ENCODE measurements around the gene SRSF5.

GRCh38 chr14:69784942-69785341 lies 18.0 kb downstream of the SRSF5 start:
- no peak for TF ChIP-seq CTCF (IDR thresholded peaks at IDR 0.05; ENCODE audit: control extremely low read depth in 1 of 3, insufficient read depth in 1 of 3, low read depth in 1 of 3, low read length in 3 of 3)
- no peak for TF ChIP-seq BRCA1 (IDR thresholded peaks at IDR 0.05; ENCODE audit: low read depth, low read length)
- TF ChIP-seq BACH1 (IDR thresholded peaks at IDR 0.05; ENCODE audit: low read length), result no peak
- TF ChIP-seq SUZ12 (IDR thresholded peaks at IDR 0.05; ENCODE audit: low read length), result no peak
- TF ChIP-seq USF2 (IDR thresholded peaks at IDR 0.05; ENCODE audit: low read length), result no peak
- TF ChIP-seq TAF1 (IDR thresholded peaks at IDR 0.05; ENCODE audit: low read depth, low read length), result no peak
- no peak for TF ChIP-seq JUND (IDR thresholded peaks at IDR 0.05; ENCODE audit: low read length)
- TF ChIP-seq CBX5 (IDR thresholded peaks at IDR 0.05; ENCODE audit: low read depth, low read length), result no peak
- TF ChIP-seq SP2 (IDR thresholded peaks at IDR 0.05; ENCODE audit: low read length), result no peak

Data from H1 (cell line).